IMR-90 (cell line): ENCODE data around the gene YRDC. TPM values are rescaled to one million over a fixed set of nuclear protein-coding genes. Genes with fewer than 3 reads are reported as not detected.

Source experiments
- ATAC-seq: fragments of 200-7000 bp; cut with Tn5 transposase; 2 replicates; pipeline ENCODE4 v1.9.1; 2020; ENCODE audit warnings: low read depth, mild to moderate bottlenecking, moderate library complexity
- BruUV-seq: library from RNA; stranded (reverse); fragments of 400-500 nt; replicated peaks from 2 replicates; lab custom pipeline; 2021; lab: Mats Ljungman, UMichigan
- CTCF ChIA-PET: fragments of 300-600 bp; formaldehyde crosslinking; extraction: SDS; loops from one replicate; lab custom pipeline; 2021; ENCODE audit warnings: antibody characterized with exemption; lab: Yijun Ruan, JAX
- POLR2A ChIA-PET: fragments of 300-600 bp; sonication (Branson Sonifier 250); formaldehyde crosslinking; loops from one replicate; lab custom pipeline; 2022; ENCODE audit warnings: antibody characterized with exemption; ENCODE audit not compliant: unreplicated experiment; lab: Charles Lee
- DNase-seq: peaks from one replicate; pipeline ENCODE4 v3.0.0; 2013
- H2AFZ ChIP-seq: replicated peaks from 2 replicates; pipeline ENCODE3; 2013; ENCODE audit warnings: low read length, mild to moderate bottlenecking; ENCODE audit not compliant: poor library complexity
- H2AK5ac ChIP-seq: 2 replicates; pipeline ENCODE4 v1.6.1; 2013; ENCODE audit warnings: low read depth, low read length, inconsistent platforms
- H2AK9ac ChIP-seq: replicated peaks from 2 replicates; pipeline ENCODE3; 2013; ENCODE audit warnings: mild to moderate bottlenecking, low read depth, low read length, moderate library complexity; ENCODE audit not compliant: poor library complexity
- H2BK120ac ChIP-seq: 2 replicates; pipeline ENCODE4 v1.6.1; 2013; ENCODE audit warnings: low read depth, low read length, inconsistent platforms
- H2BK15ac ChIP-seq: 3 replicates; pipeline ENCODE4 v1.6.1; 2013; ENCODE audit warnings: low read depth, low read length, inconsistent platforms
- H2BK20ac ChIP-seq: 2 replicates; pipeline ENCODE4 v1.6.1; 2013; ENCODE audit warnings: low read depth, mild to moderate bottlenecking, inconsistent platforms, low read length, moderate library complexity
- H2BK5ac ChIP-seq: 2 replicates; pipeline ENCODE4 v1.6.1; 2013; ENCODE audit warnings: mild to moderate bottlenecking, low read depth, low read length, inconsistent platforms; ENCODE audit not compliant: poor library complexity, severe bottlenecking
- H3K14ac ChIP-seq: replicated peaks from 2 replicates; pipeline ENCODE4 v1.6.1; 2013; ENCODE audit warnings: low read depth, low read length, inconsistent platforms
- H3K18ac ChIP-seq: 2 replicates; pipeline ENCODE4 v1.6.1; 2013; ENCODE audit warnings: low read depth, low read length, control low read depth
- H3K23ac ChIP-seq: 2 replicates; pipeline ENCODE4 v1.6.1; 2013; ENCODE audit warnings: low read depth, low read length, inconsistent platforms
- H3K27ac ChIP-seq: 2 replicates; pipeline ENCODE4 v1.5.1; 2013; ENCODE audit warnings: mild to moderate bottlenecking, control low read depth, low read length; ENCODE audit not compliant: insufficient read depth
- H3K27me3 ChIP-seq: 2 replicates; pipeline ENCODE4 v1.6.1; 2013; ENCODE audit warnings: low read length; ENCODE audit not compliant: control insufficient read depth, insufficient read depth
- H3K36me3 ChIP-seq: 2 replicates; pipeline ENCODE4 v1.6.1; 2013; ENCODE audit warnings: low read length, mixed read lengths; ENCODE audit not compliant: control insufficient read depth, insufficient read depth
- H3K4ac ChIP-seq: 2 replicates; pipeline ENCODE4 v1.6.1; 2013; ENCODE audit warnings: low read depth, low read length, inconsistent platforms
- H3K4me1 ChIP-seq: 2 replicates; pipeline ENCODE4 v1.6.1; 2013; ENCODE audit warnings: low read length, mixed read lengths; ENCODE audit not compliant: control insufficient read depth, insufficient read depth
- H3K4me2 ChIP-seq: 2 replicates; pipeline ENCODE4 v1.6.1; 2013; ENCODE audit warnings: low read depth, mild to moderate bottlenecking, control low read depth, low read length, moderate library complexity
- H3K4me3 ChIP-seq: 2 replicates; pipeline ENCODE4 v1.5.1; 2013; ENCODE audit warnings: low read depth, mild to moderate bottlenecking, control low read depth, low read length, moderate library complexity; ENCODE audit not compliant: insufficient read depth
- H3K56ac ChIP-seq: 2 replicates; pipeline ENCODE4 v1.6.1; 2013; ENCODE audit warnings: low read length, inconsistent platforms; ENCODE audit not compliant: insufficient read depth; ENCODE audit errors: extremely low read depth
- H3K79me1 ChIP-seq, 2 experiments: 2 replicates each; pipeline ENCODE4 v1.6.1; 2013; ENCODE audit warnings: low read length in 2 of 2, inconsistent platforms in 1 of 2, low read depth in 1 of 2
- H3K9ac ChIP-seq: 2 replicates; pipeline ENCODE4 v1.6.1; 2013; ENCODE audit warnings: low read depth, low read length, control low read depth
- H3K9me1 ChIP-seq: 2 replicates; pipeline ENCODE4 v1.6.1; 2013; ENCODE audit warnings: low read length, inconsistent platforms; ENCODE audit not compliant: insufficient read depth
- H3K9me3 ChIP-seq: 2 replicates; pipeline ENCODE4 v1.6.1; 2013; ENCODE audit warnings: low read length; ENCODE audit not compliant: control insufficient read depth, insufficient read depth
- H4K20me1 ChIP-seq: 2 replicates; pipeline ENCODE4 v1.6.1; 2013; ENCODE audit warnings: low read length, inconsistent platforms; ENCODE audit not compliant: insufficient read depth
- H4K5ac ChIP-seq: 2 replicates; pipeline ENCODE4 v1.6.1; 2013; ENCODE audit warnings: mild to moderate bottlenecking, low read depth, low read length, control low read depth
- H4K8ac ChIP-seq, 2 experiments: 2 replicates each; pipeline ENCODE4 v1.6.1; 2013; ENCODE audit warnings: low read depth in 2 of 2, low read length in 2 of 2, control low read depth in 1 of 2, inconsistent platforms in 1 of 2
- H4K91ac ChIP-seq: 2 replicates; pipeline ENCODE4 v1.6.1; 2013; ENCODE audit warnings: low read depth, low read length, inconsistent platforms; ENCODE audit not compliant: insufficient read depth
- CHD1 ChIP-seq: IDR thresholded peaks from 2 replicates; pipeline ENCODE4 v1.6.1; 2012; ENCODE audit warnings: low read depth, low read length, improper control_type of control experiment
- MAZ ChIP-seq: IDR thresholded peaks from 2 replicates; pipeline ENCODE4 v1.6.1; 2012; ENCODE audit warnings: low read depth, mild to moderate bottlenecking, low read length, improper control_type of control experiment, moderate library complexity, borderline replicate concordance
- MXI1 ChIP-seq: IDR thresholded peaks from 2 replicates; pipeline ENCODE4 v1.6.1; 2012; ENCODE audit warnings: low read depth, mild to moderate bottlenecking, low read length, moderate library complexity, borderline replicate concordance
- NFE2L2 ChIP-seq: fragments of 150-350 bp; IDR thresholded peaks from 2 replicates; pipeline ENCODE4 v1.6.1; 2016; ENCODE audit warnings: low read depth, mild to moderate bottlenecking, low read length
- RCOR1 ChIP-seq: IDR thresholded peaks from 2 replicates; pipeline ENCODE4 v1.6.1; 2012; ENCODE audit warnings: mild to moderate bottlenecking, low read length, improper control_type of control experiment; ENCODE audit not compliant: insufficient replicate concordance
- SMC3 ChIP-seq: fragments of 150-350 bp; IDR thresholded peaks from 2 replicates; pipeline ENCODE4 v1.6.1; 2016; ENCODE audit warnings: low read depth, mild to moderate bottlenecking, antibody characterized with exemption, low read length, moderate library complexity
- dilution Hi-C: fragments of 300-500 bp; cut with HindIII; formaldehyde crosslinking; loops from one replicate; pipeline ENCODE4 v1.14.3; 2018; ENCODE audit warnings: low sequenced_read_pairs; ENCODE audit not compliant: unreplicated experiment
- in situ Hi-C: fragments of 300-500 bp; cut with MboI; formaldehyde crosslinking; loops from 3 replicates; pipeline ENCODE4 v1.14.3; 2019; ENCODE audit warnings: low sequenced_read_pairs, inconsistent platforms, mixed read lengths
- intact Hi-C: fragments of 100-400 bp; cut with micrococcal nuclease; formaldehyde crosslinking; loops from 2 replicates; pipeline ENCODE4 v1.10.0; 2022
- polyA plus RNA-seq, 3 experiments: library from polyadenylated mRNA; depleted of rRNA; stranded (reverse); fragments of >200 nt; gene quantifications; 2 replicates each; pipeline ENCODE4 v1.2.3, GENCODE V29; 2012; ENCODE audit warnings: low replicate concordance in 1 of 3
- total RNA-seq: library from RNA; depleted of rRNA; stranded (reverse); fragments of >200 nt; gene quantifications from 2 replicates; pipeline ENCODE4 v1.2.3, GENCODE V29; 2012
- TF ChIP-seq, protein P1 (sequence below): fragments of 150-350 bp; IDR thresholded peaks from 2 replicates; pipeline ENCODE4 v1.6.1; 2017; ENCODE audit warnings: mild to moderate bottlenecking, antibody characterized with exemption, low read length, low read depth

Gene YRDC
- total and polyA plus RNA-seq, 2 of the 4 experiments (the other 2 are of a cell fraction) = 21.0 to 21.7 TPM

DNA sequence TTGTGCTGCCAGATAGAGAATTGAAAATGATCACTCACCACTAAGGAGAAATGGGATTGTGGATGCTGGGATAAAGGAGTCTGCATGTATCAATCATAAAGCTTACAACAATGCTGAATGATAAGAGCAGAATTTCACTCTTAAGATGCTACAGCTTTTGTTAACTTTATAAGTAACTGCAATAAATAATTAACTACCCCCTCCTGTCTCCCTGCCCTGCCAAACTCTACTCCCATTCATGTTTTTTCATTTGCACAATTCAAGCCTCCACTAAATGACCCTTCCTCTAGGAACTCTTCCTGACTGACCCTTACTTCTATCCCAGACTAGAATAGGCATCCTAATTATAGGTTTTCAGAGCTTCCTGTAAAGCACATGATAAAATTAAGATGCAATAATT, 36.5 kb upstream of the YRDC start:
- Histone ChIP-seq H3K56ac (no peak overlapping the region), H3K27me3 (no peaks in the 10 kb centered on the region), H2BK20ac (no peak overlapping the region), H3K4ac (no peak overlapping the region), H2BK120ac (no peak overlapping the region), H3K14ac (no peak overlapping the region), H3K4me2 (no peak overlapping the region), H4K5ac (no peak overlapping the region), H3K4me1 (peaks cover 3% of the 10 kb centered on the region; the same call in 1 of the 2 replicates), H3K36me3 (peaks cover 18% of the 10 kb centered on the region), H3K18ac (no peak overlapping the region), H2BK5ac (no peak overlapping the region), H2AK9ac (no peak overlapping the region), H4K91ac (no peak overlapping the region), H3K79me1 (peaks cover 40 to 67% of the 10 kb centered on the region in 2 experiments), H3K9me1 (peaks cover 8% of the 10 kb centered on the region), H3K27ac (no peak overlapping the region), H4K20me1 (peaks cover 3% of the 10 kb centered on the region; the same call in 1 of the 2 replicates), H2AK5ac (no peak overlapping the region), H3K23ac (no peak overlapping the region), H2AFZ (no peak overlapping the region), H4K8ac (no peak overlapping the region), H3K9me3 (no peaks in the 10 kb centered on the region), H3K9ac (no peak overlapping the region), H2BK15ac (no peak overlapping the region), H3K4me3 (no peak overlapping the region)
- ChIA-PET CTCF (no interaction called here), POLR2A (no interaction called here)
- DNase-seq (no peak), ATAC-seq (no peak)
- TF ChIP-seq CHD1 (no peak), RCOR1 (no peak), MXI1 (no peak), NFE2L2 (no peak), SMC3 (no peak), MAZ (no peak)
- TF ChIP-seq, protein P1, sequence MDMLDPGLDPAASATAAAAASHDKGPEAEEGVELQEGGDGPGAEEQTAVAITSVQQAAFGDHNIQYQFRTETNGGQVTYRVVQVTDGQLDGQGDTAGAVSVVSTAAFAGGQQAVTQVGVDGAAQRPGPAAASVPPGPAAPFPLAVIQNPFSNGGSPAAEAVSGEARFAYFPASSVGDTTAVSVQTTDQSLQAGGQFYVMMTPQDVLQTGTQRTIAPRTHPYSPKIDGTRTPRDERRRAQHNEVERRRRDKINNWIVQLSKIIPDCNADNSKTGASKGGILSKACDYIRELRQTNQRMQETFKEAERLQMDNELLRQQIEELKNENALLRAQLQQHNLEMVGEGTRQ = no peak
- no TSS peak for BruUV-seq
- intact Hi-C loops (no loop called here), dilution Hi-C loops (no loop called here), in situ Hi-C loops (no loop called here)
